Mononuclear cell (primary cell): ENCODE results near the gene WHRN. TPM values are rescaled to one million over a fixed set of nuclear protein-coding genes. Genes with fewer than 3 reads are reported as not detected.

Experiments used
- H3K27me3 ChIP-seq: 2 replicates; pipeline ENCODE4 v1.6.0; 2011; ENCODE audit warnings: low read length, control low read depth; ENCODE audit not compliant: insufficient read depth
- H3K4me1 ChIP-seq: 2 replicates; pipeline ENCODE4 v1.5.1; 2011; ENCODE audit warnings: mild to moderate bottlenecking, low read length, control low read depth; ENCODE audit not compliant: insufficient read depth
- H3K4me3 ChIP-seq: 2 replicates; pipeline ENCODE4 v1.5.1; 2011; ENCODE audit warnings: mild to moderate bottlenecking, low read length, moderate library complexity
- H3K9me3 ChIP-seq: 2 replicates; pipeline ENCODE4 v1.5.1; 2011; ENCODE audit warnings: low read depth, mild to moderate bottlenecking, control low read depth, low read length
- total RNA-seq: library from RNA; depleted of rRNA; stranded (reverse); fragments of >200 nt; gene quantifications from one replicate; pipeline ENCODE4 v1.2.3, GENCODE V29; 2012

The WHRN gene
- total RNA-seq, 1 donor, result 4.7 TPM

DNA sequence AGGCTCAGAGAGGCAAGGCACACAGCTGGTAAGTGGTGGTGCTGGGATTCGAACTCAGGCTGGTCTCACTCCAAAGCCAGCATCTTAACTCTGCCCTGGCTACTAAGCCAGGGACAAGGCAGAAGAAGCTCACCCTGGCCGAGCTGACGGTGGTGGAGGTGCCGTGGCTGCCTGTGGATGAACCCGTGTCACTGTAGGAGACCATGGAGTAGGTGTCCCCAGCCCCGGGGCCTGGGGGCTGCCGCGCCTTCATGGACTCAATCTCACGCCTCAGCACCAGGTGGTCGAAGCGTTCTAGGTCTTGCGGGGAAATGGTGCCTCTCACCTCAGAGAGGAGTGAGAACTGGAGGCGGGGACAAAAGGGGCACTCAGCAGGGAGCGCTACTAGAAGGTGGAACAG lies 82.1 kb downstream of the WHRN start:
- Histone ChIP-seq H3K27me3 (no peaks in the 10 kb centered on the region), H3K4me1 (no peaks in the 10 kb centered on the region), H3K4me3 (no peak overlapping the region), H3K9me3 (no peaks in the 10 kb centered on the region)

DNA sequence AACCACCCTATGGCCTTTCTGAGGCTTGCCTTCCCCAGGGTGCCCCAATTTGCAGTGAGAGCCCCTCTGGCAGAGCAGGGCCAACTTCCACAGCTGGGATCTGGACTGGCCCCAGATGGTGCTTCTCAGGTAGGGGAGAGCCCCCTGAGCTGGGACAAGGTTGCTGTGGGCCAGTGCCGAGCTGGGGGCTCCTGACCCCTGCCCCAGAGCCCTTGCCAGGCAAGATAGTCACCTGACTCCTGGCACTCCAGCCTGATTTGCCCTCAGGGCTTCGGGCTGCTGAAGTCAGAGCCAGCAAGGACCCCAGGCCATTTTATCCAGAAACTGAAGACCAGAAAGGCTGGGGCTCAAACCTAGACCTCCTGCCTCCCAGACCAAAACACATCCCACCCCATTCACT lies 84.1 kb downstream of the WHRN start:
- no peaks in the 10 kb centered on the region for H3K27me3 ChIP-seq
- H3K4me3 ChIP-seq, result no peak overlapping the region
- no peaks in the 10 kb centered on the region for H3K4me1 ChIP-seq
- H3K9me3 ChIP-seq, result no peaks in the 10 kb centered on the region

DNA sequence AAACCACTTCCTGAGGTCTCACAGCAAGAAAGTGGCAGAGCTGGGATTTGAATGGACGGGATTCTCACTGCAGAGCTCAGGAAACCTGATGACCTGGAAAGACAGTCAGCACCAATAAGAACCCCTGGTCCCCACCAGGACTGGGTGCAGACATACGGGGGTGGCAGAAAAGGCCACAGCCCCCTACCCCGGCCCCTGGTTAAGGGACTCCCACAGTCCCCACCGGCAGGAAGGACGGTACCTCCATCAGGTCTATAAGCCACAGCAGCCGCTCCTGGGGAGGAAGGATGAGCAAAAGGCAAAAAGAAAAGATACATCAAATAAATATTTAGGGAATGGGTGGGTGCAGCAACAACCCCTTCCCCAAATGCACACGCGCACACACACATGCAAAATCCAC lies 85.5 kb downstream of the WHRN start:
- no peaks in the 10 kb centered on the region for H3K9me3 ChIP-seq
- no peaks in the 10 kb centered on the region for H3K4me1 ChIP-seq
- H3K4me3 ChIP-seq, result no peak overlapping the region
- no peaks in the 10 kb centered on the region for H3K27me3 ChIP-seq

DNA sequence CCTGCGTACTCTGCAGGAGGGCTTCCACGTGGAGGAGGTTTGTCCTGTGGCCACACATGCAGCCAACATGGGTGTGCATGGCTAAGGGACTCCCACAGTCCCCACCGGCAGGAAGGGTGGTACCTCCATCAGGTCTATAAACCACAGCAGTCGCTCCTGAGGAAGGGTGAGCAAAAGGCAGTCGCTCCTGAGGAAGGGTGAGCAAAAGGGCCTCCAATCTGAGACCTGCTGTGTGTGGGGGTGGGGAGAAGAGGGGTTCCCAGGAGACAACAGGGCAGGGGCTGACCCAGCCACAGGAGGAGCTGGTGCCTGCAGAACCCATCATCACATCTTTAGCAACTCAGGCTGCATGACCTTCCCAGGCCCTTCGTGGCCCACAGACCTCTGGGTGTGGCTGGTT lies 87.2 kb downstream of the WHRN start:
- Histone ChIP-seq H3K4me3 (no peak overlapping the region), H3K27me3 (no peaks in the 10 kb centered on the region), H3K4me1 (no peaks in the 10 kb centered on the region), H3K9me3 (no peaks in the 10 kb centered on the region)

DNA sequence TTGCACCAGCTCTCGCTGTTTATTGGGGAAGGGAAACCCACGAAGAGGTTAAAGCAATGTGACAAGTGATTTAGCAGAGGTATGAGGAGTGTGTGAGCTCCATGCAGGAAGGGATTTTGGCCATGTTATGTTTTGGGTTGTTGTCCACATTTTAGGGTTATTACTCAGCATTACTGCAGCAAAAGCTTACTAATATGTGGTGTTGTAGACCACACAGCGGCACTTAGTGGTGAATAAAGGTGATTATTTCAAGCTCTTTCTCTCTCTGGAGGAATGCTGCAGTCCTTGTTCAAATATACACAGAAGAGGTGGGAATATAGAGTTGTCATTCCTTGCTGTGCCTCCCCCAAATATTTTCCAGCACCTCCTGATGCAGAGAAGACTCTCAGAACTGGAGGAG lies 87.8 kb downstream of the WHRN start:
- H3K4me3 ChIP-seq, result no peak overlapping the region
- no peaks in the 10 kb centered on the region for H3K27me3 ChIP-seq
- H3K4me1 ChIP-seq, result no peaks in the 10 kb centered on the region
- H3K9me3 ChIP-seq, result no peaks in the 10 kb centered on the region

DNA sequence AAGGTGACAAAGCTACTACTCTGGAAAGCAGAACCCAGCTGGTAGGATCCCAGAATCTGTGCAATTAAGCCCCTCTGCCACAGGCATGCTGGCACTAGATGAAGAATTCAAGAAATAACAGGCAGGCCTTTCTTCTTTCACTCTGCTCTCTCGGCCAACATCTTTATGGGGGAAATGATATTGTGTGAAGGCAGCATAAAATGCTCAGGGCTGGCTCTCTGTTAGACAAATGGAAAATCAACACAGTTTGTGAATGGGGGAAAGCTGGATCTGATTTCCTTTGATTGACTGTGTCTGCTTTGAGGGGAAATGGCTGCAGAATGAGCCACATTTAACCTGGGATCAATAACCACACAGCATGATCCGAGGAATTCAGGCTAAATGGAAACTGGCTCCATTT lies 88.4 kb downstream of the WHRN start:
- Histone ChIP-seq H3K27me3 (no peaks in the 10 kb centered on the region), H3K9me3 (no peaks in the 10 kb centered on the region), H3K4me3 (no peak overlapping the region), H3K4me1 (no peaks in the 10 kb centered on the region)

DNA sequence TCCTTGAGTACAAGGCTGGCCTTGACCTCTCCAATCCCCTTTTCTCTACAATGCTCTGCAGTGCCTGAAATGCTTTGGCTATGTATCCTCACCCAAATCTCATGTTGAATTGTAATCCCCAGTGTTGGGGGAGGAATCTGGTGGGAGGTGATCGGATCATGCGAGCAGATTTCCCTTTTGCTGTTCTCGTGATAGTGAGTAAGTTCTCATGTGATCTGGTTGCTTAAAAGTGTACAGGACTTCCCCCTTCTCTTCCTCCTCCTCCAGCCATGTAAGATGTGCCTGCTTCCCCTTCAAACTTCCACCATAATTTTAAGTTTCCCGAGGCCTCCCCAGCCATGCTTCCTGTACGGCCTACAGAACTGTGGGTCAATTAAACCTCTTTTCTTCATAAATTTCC lies 89.0 kb downstream of the WHRN start:
- no peaks in the 10 kb centered on the region for H3K9me3 ChIP-seq
- no peaks in the 10 kb centered on the region for H3K27me3 ChIP-seq
- no peaks in the 10 kb centered on the region for H3K4me1 ChIP-seq
- no peak overlapping the region for H3K4me3 ChIP-seq

DNA sequence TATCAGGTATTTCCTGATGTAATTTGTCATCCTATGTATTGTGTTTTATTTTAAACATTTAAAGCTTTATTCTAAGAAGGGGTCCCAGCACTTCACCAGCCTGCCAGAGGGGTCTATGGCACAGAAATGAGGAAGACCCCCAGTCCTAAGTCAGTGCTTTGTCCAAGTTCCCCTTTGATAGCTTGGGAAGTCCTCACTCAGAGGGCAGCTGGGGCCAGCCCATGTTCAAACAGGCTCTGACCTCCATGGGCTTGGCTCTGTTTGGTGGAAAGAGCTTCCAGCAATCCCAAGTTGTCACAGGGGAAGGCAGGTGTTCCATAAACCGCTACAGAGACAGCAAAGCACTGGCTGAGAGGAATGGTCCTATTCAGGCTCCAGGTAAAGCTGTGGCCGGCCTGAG lies 90.9 kb downstream of the WHRN start:
- Histone ChIP-seq H3K27me3 (no peaks in the 10 kb centered on the region), H3K9me3 (no peaks in the 10 kb centered on the region), H3K4me3 (no peak overlapping the region), H3K4me1 (no peaks in the 10 kb centered on the region)

DNA sequence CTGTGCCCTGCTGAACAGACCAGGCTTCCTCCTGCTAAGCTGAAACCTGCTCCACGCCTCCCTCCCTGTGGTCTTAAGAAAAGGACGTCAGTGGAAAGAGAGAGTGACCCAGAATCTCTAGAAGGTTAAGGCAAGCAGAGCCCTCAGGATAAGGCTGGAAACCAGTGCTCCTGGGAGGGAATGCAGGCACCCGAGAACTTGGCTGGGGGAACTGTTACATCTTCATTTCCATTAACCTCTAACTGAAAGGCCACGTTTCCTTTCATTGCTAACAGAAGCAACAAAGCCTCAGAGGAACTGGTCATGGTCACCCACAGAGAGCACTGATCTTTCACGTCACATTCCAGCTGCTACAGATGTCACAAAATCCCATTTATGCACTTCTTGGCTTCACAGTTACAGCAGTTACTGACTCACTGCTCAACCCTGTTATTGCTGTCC lies 91.4 kb downstream of the WHRN start:
- H3K4me3 ChIP-seq, result no peak overlapping the region
- H3K4me1 ChIP-seq, result no peaks in the 10 kb centered on the region
- no peaks in the 10 kb centered on the region for H3K27me3 ChIP-seq
- no peaks in the 10 kb centered on the region for H3K9me3 ChIP-seq

DNA sequence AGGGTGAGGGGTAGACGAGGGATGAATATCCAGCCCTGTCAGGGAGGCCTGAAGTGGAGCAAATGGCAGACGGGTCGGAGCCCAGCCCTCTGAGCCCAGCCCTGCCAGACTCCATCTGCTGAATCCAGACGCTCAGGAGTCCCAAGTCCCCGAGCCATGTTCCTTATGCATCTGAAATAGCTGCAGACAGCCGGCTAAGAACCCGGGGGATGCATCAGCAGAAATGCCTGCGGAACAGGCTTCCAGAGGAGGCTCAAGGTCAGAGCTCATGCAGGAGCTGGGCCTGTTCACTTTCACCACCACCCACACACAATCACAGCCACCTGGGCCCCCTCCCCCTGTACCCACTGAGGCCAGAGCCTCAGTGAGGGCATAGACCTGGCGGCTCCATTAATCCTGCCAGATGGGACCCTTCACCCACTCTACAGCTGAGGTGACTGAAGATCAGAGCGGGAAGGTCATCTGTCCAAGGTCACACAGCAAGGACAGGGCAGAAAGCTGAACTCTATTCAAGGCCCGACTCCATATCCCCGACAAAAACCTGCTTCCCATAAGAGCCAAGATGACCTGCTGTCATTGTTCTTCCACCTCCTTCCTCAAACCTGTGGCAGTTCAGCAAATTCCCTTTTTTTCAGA lies 93.1 kb downstream of the WHRN start:
- Histone ChIP-seq H3K4me1 (no peaks in the 10 kb centered on the region), H3K27me3 (no peaks in the 10 kb centered on the region), H3K9me3 (no peaks in the 10 kb centered on the region), H3K4me3 (no peak overlapping the region)

DNA sequence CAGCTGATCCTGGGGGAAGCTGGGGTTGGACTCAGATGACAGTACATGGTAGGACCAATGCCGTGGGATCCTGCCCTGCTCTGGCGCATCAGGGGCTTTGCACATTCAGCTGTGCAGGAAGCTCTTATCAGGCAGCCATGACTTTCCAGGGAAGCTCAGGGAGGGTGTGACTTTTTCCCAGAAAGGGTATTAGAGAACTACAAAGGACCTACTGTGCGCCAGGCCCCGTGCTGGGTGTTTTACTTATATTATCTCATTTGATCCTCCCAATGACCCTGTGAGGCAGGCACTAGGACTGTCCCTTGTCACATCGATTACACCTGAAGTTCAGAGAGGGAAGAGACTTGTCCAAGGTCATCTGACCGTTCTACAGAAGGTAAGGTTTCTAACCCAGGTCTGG lies 93.8 kb downstream of the WHRN start:
- no peak overlapping the region for H3K4me3 ChIP-seq
- no peaks in the 10 kb centered on the region for H3K9me3 ChIP-seq
- H3K4me1 ChIP-seq, result no peaks in the 10 kb centered on the region
- H3K27me3 ChIP-seq, result no peaks in the 10 kb centered on the region

DNA sequence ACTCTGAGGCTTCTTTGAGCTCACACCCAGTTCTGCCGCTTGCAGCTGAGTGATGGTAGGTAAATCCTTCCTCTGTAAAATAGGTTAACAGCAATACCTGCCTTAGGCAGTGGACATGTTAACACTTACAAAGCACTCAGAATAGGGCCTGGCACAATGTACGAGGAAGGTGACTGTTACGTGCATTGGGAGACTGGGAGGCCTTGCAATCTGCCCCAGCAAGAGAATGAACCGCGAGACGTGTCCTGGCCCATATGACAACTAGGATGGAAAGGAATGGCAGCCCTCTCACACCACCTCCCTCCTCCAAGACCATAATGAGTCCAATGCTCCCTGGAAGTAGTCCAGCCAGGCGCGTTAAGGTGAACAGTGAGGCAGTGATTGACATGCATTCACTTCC lies 94.4 kb downstream of the WHRN start:
- H3K9me3 ChIP-seq, result no peaks in the 10 kb centered on the region
- peaks cover under 1% of the 10 kb centered on the region for H3K4me1 ChIP-seq
- H3K4me3 ChIP-seq, result no peak overlapping the region
- H3K27me3 ChIP-seq, result no peaks in the 10 kb centered on the region

DNA sequence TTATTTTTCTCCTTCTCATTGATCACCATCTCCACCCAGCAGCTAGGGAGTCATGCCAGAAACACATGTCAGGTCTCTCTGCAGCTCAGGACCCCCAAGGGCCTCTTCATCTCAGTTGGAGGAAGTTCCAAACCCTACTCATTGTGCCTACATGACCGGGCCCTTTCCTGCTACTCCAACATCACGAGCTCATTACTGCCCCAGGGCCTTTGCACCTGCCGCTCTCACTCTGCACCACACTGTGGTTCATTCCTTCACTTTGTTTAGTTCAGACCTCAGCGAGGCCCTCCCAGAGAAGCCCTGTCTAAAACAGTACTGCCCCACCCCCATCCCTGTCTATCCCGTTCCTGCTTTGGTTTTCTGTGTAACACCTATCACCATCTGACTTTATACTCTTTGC lies 95.4 kb downstream of the WHRN start:
- Histone ChIP-seq H3K4me3 (no peak overlapping the region), H3K4me1 (peaks cover 8% of the 10 kb centered on the region), H3K27me3 (no peaks in the 10 kb centered on the region), H3K9me3 (no peaks in the 10 kb centered on the region)

DNA sequence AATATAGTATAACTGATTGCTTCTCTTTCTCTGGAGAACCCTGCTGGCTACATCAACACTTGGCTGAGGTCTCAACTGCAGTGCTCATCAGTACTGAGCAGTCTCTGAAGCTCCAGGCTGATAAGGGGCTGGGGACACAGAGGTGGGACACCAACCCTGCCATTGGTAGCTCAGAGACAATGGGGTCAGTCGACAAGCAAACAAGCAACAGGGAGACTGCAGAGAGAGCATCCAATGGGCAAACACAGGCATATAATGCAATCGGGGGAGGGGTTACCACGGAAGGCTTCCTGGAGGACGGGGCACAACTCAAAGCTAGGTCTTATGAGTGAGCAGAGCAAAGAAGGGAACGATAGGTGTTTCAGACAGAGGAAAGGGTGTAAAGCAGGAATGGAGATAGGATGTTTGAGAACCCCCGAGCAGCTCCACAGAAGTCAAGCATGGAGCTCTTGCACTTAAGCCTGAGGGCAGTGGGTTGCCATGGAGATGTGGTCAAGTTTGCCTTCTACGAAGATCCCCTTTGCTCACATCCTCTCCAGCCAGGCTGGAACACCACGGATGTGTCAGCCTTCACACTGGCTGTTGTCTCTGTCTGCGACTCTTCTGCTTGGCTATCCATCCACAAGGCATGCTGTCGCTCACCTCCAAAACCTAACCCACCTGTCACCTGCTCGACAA lies 96.0 kb downstream of the WHRN start:
- H3K4me3 ChIP-seq, result no peak overlapping the region
- H3K27me3 ChIP-seq, result no peaks in the 10 kb centered on the region
- H3K4me1 ChIP-seq, result peaks cover 8% of the 10 kb centered on the region
- no peaks in the 10 kb centered on the region for H3K9me3 ChIP-seq

DNA sequence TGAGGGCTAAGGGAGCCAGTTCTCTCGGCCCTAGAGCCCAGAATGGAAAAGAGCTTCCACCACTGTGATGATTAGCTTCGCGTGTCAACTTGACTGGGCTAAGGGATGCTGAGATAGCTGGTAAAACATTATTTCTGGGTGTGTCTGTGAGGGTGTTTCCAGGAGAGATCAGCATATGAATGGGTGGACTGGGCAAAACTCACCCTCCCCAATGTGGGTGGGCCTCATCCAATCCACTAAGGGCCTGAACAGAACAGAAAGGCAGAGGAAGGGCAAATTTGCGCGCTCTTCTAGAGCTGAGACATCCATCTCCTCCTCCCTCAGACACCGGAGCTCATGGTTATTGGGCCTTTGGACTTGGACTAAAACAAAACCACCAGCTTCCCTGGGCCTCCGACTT lies 96.6 kb downstream of the WHRN start:
- H3K27me3 ChIP-seq, result no peaks in the 10 kb centered on the region
- peaks cover 8% of the 10 kb centered on the region for H3K4me1 ChIP-seq
- H3K4me3 ChIP-seq, result no peak overlapping the region
- no peaks in the 10 kb centered on the region for H3K9me3 ChIP-seq

DNA sequence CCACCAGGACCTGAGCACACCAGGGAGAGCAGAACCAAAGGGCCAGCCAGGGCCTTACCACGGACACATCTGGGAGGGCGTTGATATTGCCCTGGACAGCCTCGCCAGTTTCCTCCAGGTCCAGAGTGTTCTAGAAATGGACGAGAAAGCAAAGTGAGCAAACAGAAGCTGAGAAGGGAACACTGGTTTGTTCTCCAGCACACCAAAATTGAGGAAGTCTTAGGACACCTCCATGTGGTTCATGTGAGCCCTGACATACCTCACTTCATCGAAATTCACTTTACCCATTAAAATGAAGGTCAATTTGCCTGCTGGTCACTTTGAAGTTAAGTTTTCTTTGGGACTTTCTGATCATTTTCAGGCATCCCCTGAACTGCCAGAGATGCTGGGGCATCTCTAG lies 97.4 kb downstream of the WHRN start:
- Histone ChIP-seq H3K4me1 (peaks cover 8% of the 10 kb centered on the region), H3K27me3 (no peaks in the 10 kb centered on the region)

More for the DNA sequence above, 97.4 kb downstream of the WHRN start:
- Histone ChIP-seq H3K4me3 (no peak overlapping the region), H3K9me3 (no peaks in the 10 kb centered on the region)
